Tibial nerve (tissue), 4 donors: ENCODE measurements around the gene TNP2.

Source experiments
- CTCF ChIP-seq, 5 experiments: fragments of 200-600 bp in 3 of 5; fragments of 450-650 bp in 2 of 5; sonication (generic) in 3 of 5; IDR thresholded peaks; one replicate each; pipeline ENCODE4 v1.5.1; 2016 to 2019; ENCODE audit warnings: antibody characterized with exemption in 5 of 5, mild to moderate bottlenecking in 3 of 5, moderate library complexity in 2 of 5
- EP300 ChIP-seq, 2 donors: sonication (generic); formaldehyde crosslinking; IDR thresholded peaks; one replicate each; pipeline ENCODE4 v1.6.1; 2017; ENCODE audit warnings: antibody characterized with exemption in 2 of 2, mild to moderate bottlenecking in 1 of 2
- POLR2A ChIP-seq, 2 donors: fragments of 450-650 bp; IDR thresholded peaks; one replicate each; pipeline ENCODE4 v1.6.1; 2017; ENCODE audit warnings: antibody characterized with exemption in 2 of 2, mild to moderate bottlenecking in 2 of 2, moderate library complexity in 2 of 2

DNA sequence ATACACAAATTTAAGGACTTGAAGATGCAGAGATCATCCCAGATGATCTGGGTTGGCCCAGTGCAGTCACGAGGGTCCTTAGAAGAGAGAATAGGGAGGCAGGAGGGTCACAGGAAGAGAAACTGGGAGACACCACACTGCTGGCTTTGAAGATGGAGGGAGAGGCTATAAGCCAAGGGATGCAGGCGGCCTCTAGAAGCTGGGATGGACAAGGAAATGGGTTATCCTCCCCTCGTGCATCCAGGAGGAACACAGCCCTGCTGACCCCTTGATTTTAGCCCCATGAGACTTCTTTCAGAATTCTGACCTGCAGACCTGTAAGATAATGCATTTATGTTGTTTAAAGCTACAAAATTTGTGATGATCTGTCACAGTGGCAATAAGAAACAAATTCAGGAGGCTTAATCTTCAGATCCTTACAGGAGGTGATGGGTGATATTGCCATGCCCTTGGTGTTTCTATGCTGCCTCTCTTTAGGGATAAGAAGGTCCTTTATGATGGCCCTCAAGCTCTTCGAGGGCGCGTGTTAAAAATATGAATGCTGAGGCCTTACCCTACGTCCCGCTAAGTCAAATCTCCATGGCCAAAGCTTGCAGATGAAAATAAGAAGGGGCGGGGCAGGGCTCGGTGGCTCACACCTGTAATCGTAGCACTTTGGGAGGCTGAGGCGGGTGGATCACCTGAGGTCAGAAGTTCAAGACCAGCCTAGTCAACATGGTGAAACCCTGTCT, 8.6 kb upstream of the TNP2 start:
- no peak for TF ChIP-seq CTCF (IDR thresholded peaks at IDR 0.05)
- no peak for TF ChIP-seq POLR2A (IDR thresholded peaks at IDR 0.05)
- TF ChIP-seq EP300 (IDR thresholded peaks at IDR 0.05), result no peak
